22Rv1 (cell line): ENCODE results near the gene HLCS.

ENCODE experiments used
- H3K27ac ChIP-seq: fragments of 450-650 bp; 2 replicates; pipeline ENCODE4 v1.5.1; 2017
- CTCF ChIP-seq: fragments of 450-650 bp; IDR thresholded peaks from 2 replicates; pipeline ENCODE4 v1.5.1; 2017; ENCODE audit warnings: mild to moderate bottlenecking
- ZFX ChIP-seq: fragments of 450-650 bp; IDR thresholded peaks from 2 replicates; pipeline ENCODE4 v1.6.1; 2017; ENCODE audit warnings: antibody characterized with exemption, borderline replicate concordance

Gene HLCS

GRCh38 chr21:36791180-36791579, 175.3 kb downstream of the HLCS start:
- TF ChIP-seq CTCF, result no peak
- TF ChIP-seq ZFX, result no peak
- no peak overlapping the region for H3K27ac ChIP-seq

GRCh38 chr21:36790616-36791015, 175.9 kb downstream of the HLCS start:
- no peak for TF ChIP-seq CTCF
- no peak for TF ChIP-seq ZFX
- H3K27ac ChIP-seq, result no peak overlapping the region

GRCh38 chr21:36788120-36788638, 178.3 kb downstream of the HLCS start:
- TF ChIP-seq ZFX (no peak), CTCF (no peak)
- H3K27ac ChIP-seq, result no peak overlapping the region

- TF ChIP-seq ZFX, result no peak
- TF ChIP-seq CTCF, result no peak
- no peak overlapping the region for H3K27ac ChIP-seq
Measured at GRCh38 chr21:36786186-36786585, 180.3 kb downstream of the HLCS start.

- TF ChIP-seq ZFX (no peak), CTCF (no peak)
- no peak overlapping the region for H3K27ac ChIP-seq
Measured at GRCh38 chr21:36785615-36786014, 180.9 kb downstream of the HLCS start.

GRCh38 chr21:36784947-36785346, 181.5 kb downstream of the HLCS start:
- TF ChIP-seq ZFX (no peak), CTCF (no peak)
- no peak overlapping the region for H3K27ac ChIP-seq

- no peak overlapping the region for H3K27ac ChIP-seq
- TF ChIP-seq ZFX (no peak), CTCF (no peak)
Measured at GRCh38 chr21:36783612-36784374, 182.7 kb downstream of the HLCS start.
